GM23338 (cell line): ENCODE data around the gene SEMA4D. TPM values are rescaled to one million over a fixed set of nuclear protein-coding genes. Genes with fewer than 3 reads are reported as not detected.
A peak's percentile ranks its signal among the peaks of the same experiment; 100 is the strongest.

ENCODE experiments used
- ATAC-seq: fragments of 200-7000 bp; cut with Tn5 transposase; 3 replicates; pipeline ENCODE4 v1.9.1; 2020
- DNase-seq: peaks from one replicate; pipeline ENCODE4 v3.0.0-alpha.2; 2015; ENCODE audit warnings: low spot score
- H2AFZ ChIP-seq: fragments of 200-600 bp; sonication (generic); 2 replicates; pipeline ENCODE4 v1.8.0; 2016; ENCODE audit warnings: antibody characterized with exemption, mild to moderate bottlenecking, moderate library complexity
- H3F3A ChIP-seq: fragments of 200-600 bp; sonication (generic); replicated peaks from 2 replicates; pipeline ENCODE4 v1.8.0; 2017; ENCODE audit warnings: antibody characterized with exemption, mixed run types, low read depth
- H3K27ac ChIP-seq: fragments of 200-600 bp; sonication (generic); 2 replicates; pipeline ENCODE4 v1.6.1; 2016; ENCODE audit warnings: low read depth
- H3K27me3 ChIP-seq: fragments of 200-600 bp; sonication (generic); 2 replicates; pipeline ENCODE4 v1.8.0; 2016; ENCODE audit warnings: mild to moderate bottlenecking, mixed run types, moderate library complexity; ENCODE audit not compliant: insufficient read depth
- H3K36me3 ChIP-seq: fragments of 200-600 bp; sonication (generic); 2 replicates; pipeline ENCODE4 v1.8.0; 2016; ENCODE audit warnings: mild to moderate bottlenecking; ENCODE audit not compliant: insufficient read depth
- H3K4me1 ChIP-seq: fragments of 200-600 bp; sonication (generic); 2 replicates; pipeline ENCODE4 v1.8.0; 2016; ENCODE audit warnings: mild to moderate bottlenecking, moderate library complexity; ENCODE audit not compliant: insufficient read depth
- H3K4me2 ChIP-seq: fragments of 200-600 bp; sonication (generic); 2 replicates; pipeline ENCODE4 v1.7.1; 2017; ENCODE audit warnings: mixed run types
- H3K4me3 ChIP-seq: fragments of 200-600 bp; sonication (generic); 2 replicates; pipeline ENCODE4 v1.6.1; 2016; ENCODE audit warnings: mixed run types
- H3K79me2 ChIP-seq: fragments of 200-600 bp; sonication (generic); replicated peaks from 2 replicates; pipeline ENCODE4 v1.8.0; 2017; ENCODE audit warnings: mild to moderate bottlenecking; ENCODE audit not compliant: insufficient read depth
- H3K9me2 ChIP-seq: fragments of 200-600 bp; sonication (generic); 2 replicates; pipeline ENCODE4 v1.8.0; 2017; ENCODE audit not compliant: insufficient read depth
- H4K20me1 ChIP-seq: fragments of 200-600 bp; sonication (generic); replicated peaks from 2 replicates; pipeline ENCODE4 v1.8.0; 2017; ENCODE audit warnings: mild to moderate bottlenecking; ENCODE audit not compliant: insufficient read depth
- H3K27ac Mint-ChIP-seq: 2 replicates; pipeline ENCODE4 v1.8.0; 2020; ENCODE audit warnings: inconsistent platforms, mild to moderate bottlenecking, moderate library complexity, mixed read lengths
- H3K27me3 Mint-ChIP-seq: 3 replicates; pipeline ENCODE4 v1.8.0; 2022; ENCODE audit warnings: low read depth, mild to moderate bottlenecking, moderate library complexity, mixed read lengths, inconsistent platforms; ENCODE audit not compliant: insufficient read depth, poor library complexity
- H3K36me3 Mint-ChIP-seq: 3 replicates; pipeline ENCODE4 v1.8.0; 2021; ENCODE audit warnings: low read depth, mild to moderate bottlenecking, inconsistent platforms, moderate library complexity, mixed read lengths
- H3K4me1 Mint-ChIP-seq: 3 replicates; pipeline ENCODE4 v1.8.0; 2020; ENCODE audit warnings: mild to moderate bottlenecking, inconsistent platforms, mixed read lengths
- H3K4me3 Mint-ChIP-seq: 3 replicates; pipeline ENCODE4 v1.8.0; 2021; ENCODE audit warnings: moderate library complexity, mild to moderate bottlenecking, inconsistent platforms, mixed read lengths
- H3K9me3 Mint-ChIP-seq: 3 replicates; pipeline ENCODE4 v1.8.0; 2020; ENCODE audit warnings: moderate library complexity, mild to moderate bottlenecking, inconsistent platforms, mixed read lengths
- CREB1 ChIP-seq: fragments of 250-450 bp; sonication (Bioruptor Pico); IDR thresholded peaks from 2 replicates; pipeline ENCODE4 v1.5.0; 2020; ENCODE audit warnings: low read depth, mild to moderate bottlenecking, moderate library complexity
- CTCF ChIP-seq, 2 experiments: fragments of 200-600 bp in 1 of 2; sonication (generic) in 1 of 2; conservative IDR thresholded peaks; 2 replicates each; pipeline versions ENCODE4 v1.5.1 to v1.6.1; 2016 to 2017; ENCODE audit warnings: antibody characterized with exemption in 2 of 2, low read depth in 2 of 2, mild to moderate bottlenecking in 2 of 2, moderate library complexity in 1 of 2
- EZH2 ChIP-seq: fragments of 200-600 bp; sonication (generic); IDR thresholded peaks from one replicate; pipeline ENCODE4 v1.8.0; 2017; ENCODE audit warnings: antibody characterized with exemption, mild to moderate bottlenecking, low read depth; ENCODE audit not compliant: unreplicated experiment
- REST ChIP-seq: IDR thresholded peaks from one replicate; pipeline ENCODE4 v1.6.1; 2018; ENCODE audit warnings: antibody characterized with exemption; ENCODE audit not compliant: unreplicated experiment
- STAT1 ChIP-seq: IDR thresholded peaks from one replicate; pipeline ENCODE4 v1.6.1; 2016; ENCODE audit warnings: antibody characterized with exemption; ENCODE audit not compliant: unreplicated experiment
- ZNF114 ChIP-seq: fragments of 250-450 bp; sonication (Bioruptor Pico); IDR thresholded peaks from 2 replicates; pipeline ENCODE4 v1.5.0; 2020; ENCODE audit warnings: mild to moderate bottlenecking, moderate library complexity
- ZNF331 ChIP-seq: fragments of 250-450 bp; sonication (Bioruptor Pico); IDR thresholded peaks from 2 replicates; pipeline ENCODE4 v1.5.0; 2020; ENCODE audit warnings: low read depth, mild to moderate bottlenecking, moderate library complexity
- polyA plus RNA-seq: library from polyadenylated mRNA; unstranded; fragments of >200 nt; fragmentation: Nextera tagmentation; extraction: Ambion mirVana; gene quantifications from 2 replicates; pipeline ENCODE4 v1.2.1, GENCODE V29; 2016
- total RNA-seq: library from RNA; depleted of rRNA; stranded (reverse); fragments of >200 nt; shearing (Covaris generic); gene quantifications from 2 replicates; pipeline ENCODE4 v1.2.3, GENCODE V29; 2014
- TF ChIP-seq, protein P1 (sequence below): fragments of 250-450 bp; sonication (Bioruptor Pico); IDR thresholded peaks from 2 replicates; pipeline ENCODE4 v1.5.0; 2020; ENCODE audit warnings: mild to moderate bottlenecking, moderate library complexity
- TF ChIP-seq, protein P2 (sequence below): IDR thresholded peaks from 2 replicates; pipeline ENCODE4 v1.6.1; 2016; ENCODE audit warnings: antibody characterized with exemption

The SEMA4D gene
- total and polyA plus RNA-seq, 2 experiments from 2014 or later, result 19.3 to 63.0 TPM

DNA sequence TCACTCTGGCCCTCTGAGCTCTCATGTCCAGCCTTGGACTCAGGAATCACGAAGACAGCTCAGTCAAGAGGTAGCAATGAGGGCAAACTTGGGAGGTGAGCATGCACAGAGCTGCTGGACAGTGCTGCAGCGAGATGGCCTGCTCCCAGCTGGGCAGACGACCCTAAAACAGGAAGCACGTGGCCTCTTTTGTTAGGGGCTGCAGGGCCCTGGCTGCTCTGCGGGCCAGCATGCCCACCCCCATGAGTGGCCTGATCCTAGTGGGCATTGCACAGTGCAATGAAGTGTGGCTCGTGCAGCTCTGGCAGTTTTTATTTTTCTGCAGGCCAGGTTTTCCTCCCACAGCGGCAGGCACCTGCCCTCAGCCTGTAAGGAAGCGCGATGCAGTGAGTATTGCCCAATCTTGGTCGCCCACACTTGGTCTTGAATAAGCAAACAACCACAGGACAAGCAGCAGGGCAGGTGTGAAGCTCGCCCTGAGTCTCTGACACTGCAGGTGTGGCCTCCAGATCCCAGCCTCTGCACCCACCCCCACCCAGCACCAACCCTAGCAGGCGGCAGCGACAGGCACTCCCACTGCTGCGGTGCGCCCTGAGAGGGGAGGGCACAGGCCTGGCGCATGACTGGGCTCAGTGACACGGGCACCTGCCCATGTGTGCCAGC, 60.8 kb downstream of the SEMA4D start:
- DNase-seq (no peak), ATAC-seq (no peak)
- Histone ChIP-seq H3F3A (peaks cover 18% of the 10 kb centered on the region), H2AFZ (no peak overlapping the region), H3K9me2 (no peaks in the 10 kb centered on the region), H3K27me3 (no peaks in the 10 kb centered on the region), H3K36me3 (no peaks in the 10 kb centered on the region), H3K4me2 (no peak overlapping the region; the same call in 1 of the 2 replicates), H4K20me1 (no peaks in the 10 kb centered on the region), H3K27ac (peak overlapping the region; percentile 97), H3K79me2 (peaks cover 62% of the 10 kb centered on the region), H3K4me3 (no peak overlapping the region), H3K4me1 (peaks cover 46% of the 10 kb centered on the region)
- TF ChIP-seq CTCF (conservative IDR thresholded peaks at IDR 0.05; ENCODE audit: low read depth in 2 of 2) (no peak), REST (no peak), EZH2 (no peak), ZNF331 (CRISPR knock-in tag) (no peak), ZNF114 (CRISPR knock-in tag) (no peak), STAT1 (no peak), CREB1 (CRISPR knock-in tag) (no peak)
- TF ChIP-seq, protein P1, sequence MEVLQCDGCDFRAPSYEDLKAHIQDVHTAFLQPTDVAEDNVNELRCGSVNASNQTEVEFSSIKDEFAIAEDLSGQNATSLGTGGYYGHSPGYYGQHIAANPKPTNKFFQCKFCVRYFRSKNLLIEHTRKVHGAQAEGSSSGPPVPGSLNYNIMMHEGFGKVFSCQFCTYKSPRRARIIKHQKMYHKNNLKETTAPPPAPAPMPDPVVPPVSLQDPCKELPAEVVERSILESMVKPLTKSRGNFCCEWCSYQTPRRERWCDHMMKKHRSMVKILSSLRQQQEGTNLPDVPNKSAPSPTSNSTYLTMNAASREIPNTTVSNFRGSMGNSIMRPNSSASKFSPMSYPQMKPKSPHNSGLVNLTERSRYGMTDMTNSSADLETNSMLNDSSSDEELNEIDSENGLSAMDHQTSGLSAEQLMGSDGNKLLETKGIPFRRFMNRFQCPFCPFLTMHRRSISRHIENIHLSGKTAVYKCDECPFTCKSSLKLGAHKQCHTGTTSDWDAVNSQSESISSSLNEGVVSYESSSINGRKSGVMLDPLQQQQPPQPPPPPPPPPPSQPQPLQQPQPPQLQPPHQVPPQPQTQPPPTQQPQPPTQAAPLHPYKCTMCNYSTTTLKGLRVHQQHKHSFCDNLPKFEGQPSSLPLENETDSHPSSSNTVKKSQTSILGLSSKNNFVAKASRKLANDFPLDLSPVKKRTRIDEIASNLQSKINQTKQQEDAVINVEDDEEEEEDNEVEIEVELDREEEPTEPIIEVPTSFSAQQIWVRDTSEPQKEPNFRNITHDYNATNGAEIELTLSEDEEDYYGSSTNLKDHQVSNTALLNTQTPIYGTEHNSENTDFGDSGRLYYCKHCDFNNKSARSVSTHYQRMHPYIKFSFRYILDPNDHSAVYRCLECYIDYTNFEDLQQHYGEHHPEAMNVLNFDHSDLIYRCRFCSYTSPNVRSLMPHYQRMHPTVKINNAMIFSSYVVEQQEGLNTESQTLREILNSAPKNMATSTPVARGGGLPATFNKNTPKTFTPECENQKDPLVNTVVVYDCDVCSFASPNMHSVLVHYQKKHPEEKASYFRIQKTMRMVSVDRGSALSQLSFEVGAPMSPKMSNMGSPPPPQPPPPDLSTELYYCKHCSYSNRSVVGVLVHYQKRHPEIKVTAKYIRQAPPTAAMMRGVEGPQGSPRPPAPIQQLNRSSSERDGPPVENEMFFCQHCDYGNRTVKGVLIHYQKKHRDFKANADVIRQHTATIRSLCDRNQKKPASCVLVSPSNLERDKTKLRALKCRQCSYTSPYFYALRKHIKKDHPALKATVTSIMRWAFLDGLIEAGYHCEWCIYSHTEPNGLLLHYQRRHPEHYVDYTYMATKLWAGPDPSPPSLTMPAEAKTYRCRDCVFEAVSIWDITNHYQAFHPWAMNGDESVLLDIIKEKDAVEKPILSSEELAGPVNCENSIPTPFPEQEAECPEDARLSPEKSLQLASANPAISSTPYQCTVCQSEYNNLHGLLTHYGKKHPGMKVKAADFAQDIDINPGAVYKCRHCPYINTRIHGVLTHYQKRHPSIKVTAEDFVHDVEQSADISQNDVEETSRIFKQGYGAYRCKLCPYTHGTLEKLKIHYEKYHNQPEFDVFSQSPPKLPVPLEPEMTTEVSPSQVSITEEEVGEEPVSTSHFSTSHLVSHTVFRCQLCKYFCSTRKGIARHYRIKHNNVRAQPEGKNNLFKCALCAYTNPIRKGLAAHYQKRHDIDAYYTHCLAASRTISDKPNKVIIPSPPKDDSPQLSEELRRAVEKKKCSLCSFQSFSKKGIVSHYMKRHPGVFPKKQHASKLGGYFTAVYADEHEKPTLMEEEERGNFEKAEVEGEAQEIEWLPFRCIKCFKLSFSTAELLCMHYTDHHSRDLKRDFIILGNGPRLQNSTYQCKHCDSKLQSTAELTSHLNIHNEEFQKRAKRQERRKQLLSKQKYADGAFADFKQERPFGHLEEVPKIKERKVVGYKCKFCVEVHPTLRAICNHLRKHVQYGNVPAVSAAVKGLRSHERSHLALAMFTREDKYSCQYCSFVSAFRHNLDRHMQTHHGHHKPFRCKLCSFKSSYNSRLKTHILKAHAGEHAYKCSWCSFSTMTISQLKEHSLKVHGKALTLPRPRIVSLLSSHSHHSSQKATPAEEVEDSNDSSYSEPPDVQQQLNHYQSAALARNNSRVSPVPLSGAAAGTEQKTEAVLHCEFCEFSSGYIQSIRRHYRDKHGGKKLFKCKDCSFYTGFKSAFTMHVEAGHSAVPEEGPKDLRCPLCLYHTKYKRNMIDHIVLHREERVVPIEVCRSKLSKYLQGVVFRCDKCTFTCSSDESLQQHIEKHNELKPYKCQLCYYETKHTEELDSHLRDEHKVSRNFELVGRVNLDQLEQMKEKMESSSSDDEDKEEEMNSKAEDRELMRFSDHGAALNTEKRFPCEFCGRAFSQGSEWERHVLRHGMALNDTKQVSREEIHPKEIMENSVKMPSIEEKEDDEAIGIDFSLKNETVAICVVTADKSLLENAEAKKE (CRISPR knock-in tag), result no peak
- TF ChIP-seq, protein P2, sequence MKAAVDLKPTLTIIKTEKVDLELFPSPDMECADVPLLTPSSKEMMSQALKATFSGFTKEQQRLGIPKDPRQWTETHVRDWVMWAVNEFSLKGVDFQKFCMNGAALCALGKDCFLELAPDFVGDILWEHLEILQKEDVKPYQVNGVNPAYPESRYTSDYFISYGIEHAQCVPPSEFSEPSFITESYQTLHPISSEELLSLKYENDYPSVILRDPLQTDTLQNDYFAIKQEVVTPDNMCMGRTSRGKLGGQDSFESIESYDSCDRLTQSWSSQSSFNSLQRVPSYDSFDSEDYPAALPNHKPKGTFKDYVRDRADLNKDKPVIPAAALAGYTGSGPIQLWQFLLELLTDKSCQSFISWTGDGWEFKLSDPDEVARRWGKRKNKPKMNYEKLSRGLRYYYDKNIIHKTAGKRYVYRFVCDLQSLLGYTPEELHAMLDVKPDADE, result no peak
- H3K9me3 Mint-ChIP-seq, result no peaks in the 10 kb centered on the region
- H3K4me1 Mint-ChIP-seq, result peaks cover 85% of the 10 kb centered on the region
- peaks cover 11% of the 10 kb centered on the region for H3K27me3 Mint-ChIP-seq
- peak overlapping the region; percentile 100 for H3K27ac Mint-ChIP-seq
- H3K36me3 Mint-ChIP-seq, result peaks cover 4% of the 10 kb centered on the region; the same call in 2 of the 3 replicates
- no peak overlapping the region; the same call in 2 of the 3 replicates for H3K4me3 Mint-ChIP-seq
